Measurements from ENCODE around the gene CWC25. TPM values are rescaled to one million over a fixed set of nuclear protein-coding genes. Genes with fewer than 3 reads are reported as not detected.

Gene CWC25
- total and polyA plus RNA-seq, 9 of the 15 experiments (the other 6 are each of a cell fraction or from before 2014, with no cell fraction given) = 16.5 to 27.4 (median 23.0) TPM

DNA sequence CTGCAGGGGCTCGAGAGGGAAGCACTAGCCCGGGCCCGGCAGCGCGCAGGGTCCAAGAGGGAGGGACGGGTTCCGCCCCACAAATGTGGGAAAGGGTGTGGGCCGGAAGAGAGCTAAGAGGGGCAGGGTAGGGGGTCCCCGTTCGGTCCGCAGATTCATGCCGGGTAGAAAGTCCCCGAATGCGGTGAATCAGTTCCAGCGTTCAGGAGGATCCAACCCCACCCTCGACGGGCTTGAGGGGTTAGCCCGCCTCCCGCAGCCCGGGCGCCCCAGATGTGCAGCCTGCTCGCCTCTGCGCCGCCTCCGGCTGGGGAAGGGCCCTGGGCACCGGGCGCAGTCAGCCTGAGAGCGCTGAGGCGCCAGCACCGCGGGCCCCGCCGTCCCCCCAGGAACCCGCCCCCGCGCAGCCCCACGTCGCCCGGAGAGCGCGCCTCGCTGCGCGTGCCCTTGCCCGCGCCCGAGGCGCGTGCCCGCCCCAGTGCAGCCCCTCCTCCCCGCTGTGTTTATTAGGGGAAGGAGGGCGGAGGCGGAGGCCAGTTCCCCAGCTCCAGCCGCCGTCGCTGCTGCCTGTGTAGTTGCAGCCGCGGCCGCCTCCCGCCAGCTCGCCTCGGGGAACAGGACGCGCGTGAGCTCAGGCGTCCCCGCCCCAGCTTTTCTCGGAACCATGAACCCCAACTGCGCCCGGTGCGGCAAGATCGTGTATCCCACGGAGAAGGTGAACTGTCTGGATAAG lies 44.6 kb upstream of the CWC25 start, which contains the start of gene LASP1 (continued):
- TF ChIP-seq ZBED1 (IDR thresholded peaks at IDR 0.05) = no peak
- TF ChIP-seq HMG20B (CRISPR knock-in tag; IDR thresholded peaks at IDR 0.05) = no peak
- TF ChIP-seq TRIM24 (IDR thresholded peaks at IDR 0.05) = no peak
- TF ChIP-seq ZNF586 (CRISPR knock-in tag; conservative IDR thresholded peaks at IDR 0.05) = 0 out of 2 replicates have a peak, but pooled peaks have one; percentile 22
- TF ChIP-seq NCOA6 (IDR thresholded peaks at IDR 0.05) = peak; percentile 74; the same call in 1 of the 2 replicates
- TF ChIP-seq EGR1 (conservative IDR thresholded peaks at IDR 0.05) = peak; percentile 80
- TF ChIP-seq, protein P1, sequence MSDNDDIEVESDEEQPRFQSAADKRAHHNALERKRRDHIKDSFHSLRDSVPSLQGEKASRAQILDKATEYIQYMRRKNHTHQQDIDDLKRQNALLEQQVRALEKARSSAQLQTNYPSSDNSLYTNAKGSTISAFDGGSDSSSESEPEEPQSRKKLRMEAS (CRISPR knock-in tag; IDR thresholded peaks at IDR 0.05) = no peak
- 0 out of 2 replicates have a peak, but pooled peaks have one; percentile 38 for TF ChIP-seq ERF (CRISPR knock-in tag; IDR thresholded peaks at IDR 0.05)
- TF ChIP-seq ZNF212 (CRISPR knock-in tag; IDR thresholded peaks at IDR 0.05) = peak; percentile 12; the same call in 1 of the 2 replicates
- no peak for TF ChIP-seq ZNF282 (CRISPR knock-in tag; IDR thresholded peaks at IDR 0.05)
- TF ChIP-seq TARDBP (IDR thresholded peaks at IDR 0.05) = no peak
- TF ChIP-seq NFRKB (IDR thresholded peaks at IDR 0.05; ENCODE audit: low read depth) = 0 out of 2 replicates have a peak, but pooled peaks have one; percentile 20
- no peak for TF ChIP-seq NCOA2 (IDR thresholded peaks at IDR 0.05; ENCODE audit: partially characterized antibody in 2 of 2)
- TF ChIP-seq GABPA (tag; conservative IDR thresholded peaks at IDR 0.05; ENCODE audit: low read depth) = peak; percentile 61
- no peak for TF ChIP-seq PTBP1 (IDR thresholded peaks at IDR 0.05; ENCODE audit: low read depth, low read length)
- TF ChIP-seq RUNX1 (IDR thresholded peaks at IDR 0.05; ENCODE audit: low read depth) = 0 out of 2 replicates have a peak, but pooled peaks have one; percentile 14
- TF ChIP-seq SUPT5H (IDR thresholded peaks at IDR 0.05) = peak; percentile 96
- TF ChIP-seq, protein P2, sequence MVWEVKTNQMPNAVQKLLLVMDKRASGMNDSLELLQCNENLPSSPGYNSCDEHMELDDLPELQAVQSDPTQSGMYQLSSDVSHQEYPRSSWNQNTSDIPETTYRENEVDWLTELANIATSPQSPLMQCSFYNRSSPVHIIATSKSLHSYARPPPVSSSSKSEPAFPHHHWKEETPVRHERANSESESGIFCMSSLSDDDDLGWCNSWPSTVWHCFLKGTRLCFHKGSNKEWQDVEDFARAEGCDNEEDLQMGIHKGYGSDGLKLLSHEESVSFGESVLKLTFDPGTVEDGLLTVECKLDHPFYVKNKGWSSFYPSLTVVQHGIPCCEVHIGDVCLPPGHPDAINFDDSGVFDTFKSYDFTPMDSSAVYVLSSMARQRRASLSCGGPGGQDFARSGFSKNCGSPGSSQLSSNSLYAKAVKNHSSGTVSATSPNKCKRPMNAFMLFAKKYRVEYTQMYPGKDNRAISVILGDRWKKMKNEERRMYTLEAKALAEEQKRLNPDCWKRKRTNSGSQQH (CRISPR knock-in tag; IDR thresholded peaks at IDR 0.05) = no peak; the same call in 1 of the 2 replicates
- no peak for TF ChIP-seq CHD2 (IDR thresholded peaks at IDR 0.05; ENCODE audit: low read depth, low read length)
- TF ChIP-seq, protein P3, sequence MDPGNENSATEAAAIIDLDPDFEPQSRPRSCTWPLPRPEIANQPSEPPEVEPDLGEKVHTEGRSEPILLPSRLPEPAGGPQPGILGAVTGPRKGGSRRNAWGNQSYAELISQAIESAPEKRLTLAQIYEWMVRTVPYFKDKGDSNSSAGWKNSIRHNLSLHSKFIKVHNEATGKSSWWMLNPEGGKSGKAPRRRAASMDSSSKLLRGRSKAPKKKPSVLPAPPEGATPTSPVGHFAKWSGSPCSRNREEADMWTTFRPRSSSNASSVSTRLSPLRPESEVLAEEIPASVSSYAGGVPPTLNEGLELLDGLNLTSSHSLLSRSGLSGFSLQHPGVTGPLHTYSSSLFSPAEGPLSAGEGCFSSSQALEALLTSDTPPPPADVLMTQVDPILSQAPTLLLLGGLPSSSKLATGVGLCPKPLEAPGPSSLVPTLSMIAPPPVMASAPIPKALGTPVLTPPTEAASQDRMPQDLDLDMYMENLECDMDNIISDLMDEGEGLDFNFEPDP (CRISPR knock-in tag; IDR thresholded peaks at IDR 0.05) = no peak
- TF ChIP-seq ZNF354B (CRISPR knock-in tag; IDR thresholded peaks at IDR 0.05) = no peak
- no peak for TF ChIP-seq POLR3A (IDR thresholded peaks at IDR 0.05; ENCODE audit: borderline replicate concordance, extremely low read depth, insufficient read depth, insufficient read length)
- no peak for TF ChIP-seq ZNF274 (IDR thresholded peaks at IDR 0.05; ENCODE audit: borderline replicate concordance, low read depth, low read length)
- TF ChIP-seq ATF7 (IDR thresholded peaks at IDR 0.05) = peak; percentile 17; the same call in 1 of the 2 replicates

Data from K562 (cell line).